Smooth muscle cell (in vitro differentiated cells): Measurements from ENCODE around the gene GPR82. TPM values are rescaled to one million over a fixed set of nuclear protein-coding genes. Genes with fewer than 3 reads are reported as not detected.

ENCODE experiments used
- DNase-seq: peaks from one replicate; lab custom pipeline; 2025; ENCODE audit not compliant: unreplicated experiment; lab: John Stamatoyannopoulos, UW
- H2AFZ ChIP-seq: fragments of 200-600 bp; sonication (generic); 2 replicates; pipeline ENCODE4 v1.6.0; 2016; ENCODE audit warnings: antibody characterized with exemption, low read depth, mild to moderate bottlenecking
- H3F3A ChIP-seq: fragments of 200-600 bp; sonication (generic); 2 replicates; pipeline ENCODE4 v1.6.0; 2017; ENCODE audit warnings: antibody characterized with exemption, low read depth
- H3K27ac ChIP-seq: fragments of 200-600 bp; sonication (generic); 2 replicates; pipeline ENCODE4 v1.5.1; 2016; ENCODE audit warnings: low read depth, mild to moderate bottlenecking
- H3K27me3 ChIP-seq: fragments of 200-600 bp; sonication (generic); 2 replicates; pipeline ENCODE4 v1.6.1; 2016; ENCODE audit warnings: low read depth, mild to moderate bottlenecking
- H3K36me3 ChIP-seq: fragments of 200-600 bp; sonication (generic); 2 replicates; pipeline ENCODE4 v1.5.1; 2016; ENCODE audit warnings: low read depth
- H3K4me1 ChIP-seq: fragments of 200-600 bp; sonication (generic); 2 replicates; pipeline ENCODE4 v1.5.1; 2016; ENCODE audit warnings: low read depth
- H3K4me2 ChIP-seq: fragments of 200-600 bp; sonication (generic); 2 replicates; pipeline ENCODE4 v1.6.0; 2016; ENCODE audit warnings: mild to moderate bottlenecking
- H3K4me3 ChIP-seq: fragments of 200-600 bp; sonication (generic); 2 replicates; pipeline ENCODE4 v1.5.1; 2016; ENCODE audit warnings: mild to moderate bottlenecking
- H3K79me2 ChIP-seq: fragments of 200-600 bp; sonication (generic); 2 replicates; pipeline ENCODE4 v1.6.0; 2016; ENCODE audit warnings: low read depth, mild to moderate bottlenecking
- H3K9ac ChIP-seq: fragments of 200-600 bp; sonication (generic); 2 replicates; pipeline ENCODE4 v1.6.0; 2016; ENCODE audit warnings: low read depth
- H3K9me3 ChIP-seq: fragments of 200-600 bp; sonication (generic); replicated peaks from 2 replicates; pipeline ENCODE4 v1.5.1; 2016; ENCODE audit warnings: low read depth
- H4K20me1 ChIP-seq: fragments of 200-600 bp; sonication (generic); 2 replicates; pipeline ENCODE4 v1.6.0; 2016; ENCODE audit warnings: low read depth
- CTCF ChIP-seq: fragments of 200-600 bp; sonication (generic); IDR thresholded peaks from 2 replicates; pipeline ENCODE4 v1.5.1; 2017; ENCODE audit warnings: borderline replicate concordance, mild to moderate bottlenecking, antibody characterized with exemption; ENCODE audit not compliant: insufficient read depth, poor library complexity, severe bottlenecking
- WGBS: methylation state at CpG from one replicate; pipeline ENCODE4 v1.1.7; 2016; ENCODE audit warnings: low lambda C conversion rate; 5-methylcytosine and 5-hydroxymethylcytosine counted together
- polyA plus RNA-seq: library from polyadenylated mRNA; unstranded; fragments of >200 nt; fragmentation: Nextera tagmentation; extraction: Ambion mirVana; gene quantifications from 2 replicates; pipeline ENCODE4 v1.2.1, GENCODE V29; 2016
- total RNA-seq: library from RNA; depleted of rRNA; stranded (reverse); fragments of >200 nt; gene quantifications from 2 replicates; pipeline ENCODE4 v1.2.3, GENCODE V29; 2014

GPR82 gene
- total and polyA plus RNA-seq, 2 experiments from 2014 or later, result 0.11 TPM; not detected in 1

- Histone ChIP-seq H3F3A (no peaks in the 10 kb centered on the region), H3K9me3 (no peaks in the 10 kb centered on the region), H3K9ac (no peak overlapping the region), H3K79me2 (no peaks in the 10 kb centered on the region), H3K27ac (no peak overlapping the region), H3K27me3 (no peaks in the 10 kb centered on the region), H3K4me1 (no peaks in the 10 kb centered on the region), H3K36me3 (no peaks in the 10 kb centered on the region), H3K4me3 (no peak overlapping the region), H4K20me1 (no peaks in the 10 kb centered on the region), H3K4me2 (no peak overlapping the region), H2AFZ (no peak overlapping the region)
- 63% methylated on average over 3 of the region's 3 CpGs for WGBS
- TF ChIP-seq CTCF, result no peak
- no peak for DNase-seq
Measured at GRCh38 chrX:41708486-41708885, 15.5 kb upstream of the GPR82 start.

GRCh38 chrX:41711021-41711667 lies 12.8 kb upstream of the GPR82 start:
- Histone ChIP-seq H3K79me2 (no peaks in the 10 kb centered on the region), H3K9ac (no peak overlapping the region), H3K4me2 (no peak overlapping the region), H3K27me3 (no peaks in the 10 kb centered on the region), H4K20me1 (no peaks in the 10 kb centered on the region), H3K4me3 (no peak overlapping the region), H3F3A (no peaks in the 10 kb centered on the region), H2AFZ (no peak overlapping the region), H3K36me3 (no peaks in the 10 kb centered on the region), H3K9me3 (no peaks in the 10 kb centered on the region), H3K4me1 (no peaks in the 10 kb centered on the region), H3K27ac (no peak overlapping the region)
- WGBS, result 85% methylated on average over 5 of the region's 5 CpGs
- DNase-seq, result no peak
- no peak for TF ChIP-seq CTCF

GRCh38 chrX:41716222-41716621 lies 7.8 kb upstream of the GPR82 start:
- DNase-seq, result no peak
- H3K9me3 ChIP-seq, result no peaks in the 10 kb centered on the region
- H3K36me3 ChIP-seq, result no peaks in the 10 kb centered on the region
- H3K4me1 ChIP-seq, result peaks cover 23% of the 10 kb centered on the region
- no peak overlapping the region for H3K27ac ChIP-seq
- 90% methylated on average over 5 of the region's 5 CpGs for WGBS
- no peak overlapping the region for H3K4me2 ChIP-seq
- H3K9ac ChIP-seq, result no peak overlapping the region
- H3K27me3 ChIP-seq, result no peaks in the 10 kb centered on the region
- no peaks in the 10 kb centered on the region for H3F3A ChIP-seq
- H3K4me3 ChIP-seq, result no peak overlapping the region
- H2AFZ ChIP-seq, result no peak overlapping the region
- H3K79me2 ChIP-seq, result no peaks in the 10 kb centered on the region
- H4K20me1 ChIP-seq, result no peaks in the 10 kb centered on the region
- no peak for TF ChIP-seq CTCF

- H3F3A ChIP-seq, result no peaks in the 10 kb centered on the region
Measured at GRCh38 chrX:41716767-41717473, 7.1 kb upstream of the GPR82 start.

More at GRCh38 chrX:41716767-41717473, 7.1 kb upstream of the GPR82 start:
- no peak for TF ChIP-seq CTCF
- H3K79me2 ChIP-seq, result no peaks in the 10 kb centered on the region
- WGBS, result 84% methylated on average over 12 of the region's 12 CpGs
- no peak overlapping the region for H2AFZ ChIP-seq
- H4K20me1 ChIP-seq, result no peaks in the 10 kb centered on the region
- no peak overlapping the region for H3K4me2 ChIP-seq
- H3K27me3 ChIP-seq, result no peaks in the 10 kb centered on the region
- peaks cover 23% of the 10 kb centered on the region for H3K4me1 ChIP-seq
- no peak overlapping the region for H3K27ac ChIP-seq
- no peaks in the 10 kb centered on the region for H3K9me3 ChIP-seq
- DNase-seq, result no peak
- no peak overlapping the region for H3K9ac ChIP-seq
- H3K36me3 ChIP-seq, result no peaks in the 10 kb centered on the region
- H3K4me3 ChIP-seq, result no peak overlapping the region
